GM18870 (cell line): Measurements from ENCODE around the gene CASTOR1.
"Not testable (repeated sequence)": the region's sequence is repeated elsewhere in the genome, so short reads cannot be mapped to it uniquely, and the experiment has no call there.

Experiments
- ATAC-seq: cut with Tn5 transposase; IDR thresholded peaks from one replicate; pipeline ENCODE4 v1.9.1; 2021; ENCODE audit warnings: moderate library complexity; ENCODE audit not compliant: unreplicated experiment

CASTOR1 gene

DNA sequence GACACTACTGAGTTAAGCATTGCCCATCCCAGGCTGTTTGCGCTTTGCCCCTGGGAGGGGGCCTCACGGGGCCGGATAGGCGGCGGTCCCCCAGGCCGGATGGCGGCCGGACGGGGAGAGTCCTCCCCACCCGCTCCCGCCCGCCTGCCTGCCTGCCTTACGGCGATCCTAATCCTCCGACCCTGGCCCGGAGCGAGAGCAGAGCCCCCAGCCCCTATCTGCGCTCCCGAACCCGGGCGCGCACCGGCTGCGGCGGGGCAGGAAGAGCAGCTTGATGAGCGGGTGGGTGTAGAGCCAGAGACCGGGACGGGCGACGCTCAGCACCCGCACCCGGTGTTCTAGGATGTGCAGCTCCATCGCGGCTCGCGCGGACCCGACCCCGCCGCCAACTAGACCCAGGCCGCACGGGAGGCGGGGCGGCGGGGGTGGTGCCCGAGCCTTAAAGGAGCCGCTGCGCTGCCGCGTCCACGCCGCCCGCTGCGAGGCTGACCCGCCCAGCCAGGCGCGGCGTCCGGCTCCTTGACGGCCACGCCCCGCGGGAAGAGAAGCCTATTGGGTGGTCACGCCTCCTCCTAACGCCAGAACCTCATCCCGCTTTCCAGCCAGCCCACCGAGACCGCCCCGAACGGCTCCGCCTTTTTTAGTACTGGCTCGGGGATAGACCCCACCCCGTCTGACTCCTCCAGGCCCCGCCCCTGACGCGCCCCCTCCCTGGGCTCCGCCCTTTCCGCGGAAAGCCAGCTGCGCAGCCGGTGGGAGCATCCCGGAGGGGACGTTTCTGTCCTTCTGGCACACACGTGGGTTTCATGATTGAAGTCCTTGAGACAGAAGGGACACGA, at the start of gene CASTOR1:
Gene CASTOR1 (minus strand): TSS at position 365 of the 839 bp plus-strand sequence. CDS start 8 bp downstream, at position 357.
- peak; percentile 48 for ATAC-seq

DNA sequence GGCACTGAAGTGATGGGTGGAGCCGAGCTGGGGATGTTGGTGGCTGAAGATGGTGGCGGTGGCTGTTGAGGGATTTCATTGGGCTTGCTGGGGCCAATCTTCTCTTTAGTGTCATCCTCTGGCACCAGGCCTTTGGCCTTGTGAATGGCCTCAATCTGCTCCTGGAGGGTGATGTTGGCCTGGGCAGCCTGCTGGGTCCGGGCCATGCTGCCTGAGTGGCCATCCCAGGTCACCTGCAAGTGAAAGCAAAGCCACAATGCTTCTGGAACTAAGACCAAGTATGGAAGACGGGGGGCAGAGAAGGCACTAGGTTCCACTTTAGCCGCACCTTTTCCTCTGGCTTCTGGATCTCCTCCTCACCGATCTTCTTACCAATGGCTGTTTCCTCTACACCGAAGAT, 49.5 kb upstream of the CASTOR1 start:
- ATAC-seq = no peak

GRCh38 chr22:30338341-30338740, 49.0 kb upstream of the CASTOR1 start:
- ATAC-seq = not testable (repeated sequence)

DNA sequence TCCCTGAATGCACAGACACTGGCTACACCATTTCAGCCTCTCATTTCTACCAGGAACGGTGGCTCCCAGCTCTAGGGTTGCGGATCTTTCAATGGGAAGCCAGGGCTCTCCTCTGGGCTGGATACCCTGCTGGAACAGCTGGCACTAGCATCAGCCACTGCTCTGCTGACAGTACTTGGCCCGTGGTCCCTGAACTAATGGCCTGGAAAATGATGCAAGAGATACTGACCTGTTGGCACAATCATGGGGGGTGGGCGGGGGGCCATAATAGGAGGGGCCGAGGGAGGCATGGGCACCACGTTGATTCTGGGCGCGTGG, 48.1 kb upstream of the CASTOR1 start:
- no peak for ATAC-seq

- ATAC-seq = no peak
Measured at GRCh38 chr22:30336752-30337460, 47.6 kb upstream of the CASTOR1 start.

DNA sequence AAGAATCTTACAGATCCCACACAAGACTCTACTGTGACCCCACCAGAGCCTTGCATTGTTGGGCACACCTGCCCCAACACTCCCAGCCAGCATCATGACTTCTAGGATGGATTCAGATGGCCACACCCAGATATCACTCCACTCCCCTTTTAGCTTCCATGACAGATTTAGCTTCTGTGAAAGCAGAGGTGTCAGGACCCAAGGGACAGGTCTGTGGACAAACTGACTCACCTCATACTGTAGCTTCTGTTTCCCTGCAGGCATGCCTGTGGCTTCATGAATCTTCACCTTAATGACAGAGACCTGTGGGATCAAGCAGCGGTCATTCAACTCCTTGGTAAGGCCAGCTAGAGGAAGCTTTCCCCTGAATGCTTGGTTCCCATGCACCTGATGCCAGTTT, 45.9 kb upstream of the CASTOR1 start:
- ATAC-seq = no peak

GRCh38 chr22:30334646-30335045, 45.3 kb upstream of the CASTOR1 start:
- no peak for ATAC-seq

- ATAC-seq = no peak
Measured at GRCh38 chr22:30333707-30334087, 44.4 kb upstream of the CASTOR1 start.

DNA sequence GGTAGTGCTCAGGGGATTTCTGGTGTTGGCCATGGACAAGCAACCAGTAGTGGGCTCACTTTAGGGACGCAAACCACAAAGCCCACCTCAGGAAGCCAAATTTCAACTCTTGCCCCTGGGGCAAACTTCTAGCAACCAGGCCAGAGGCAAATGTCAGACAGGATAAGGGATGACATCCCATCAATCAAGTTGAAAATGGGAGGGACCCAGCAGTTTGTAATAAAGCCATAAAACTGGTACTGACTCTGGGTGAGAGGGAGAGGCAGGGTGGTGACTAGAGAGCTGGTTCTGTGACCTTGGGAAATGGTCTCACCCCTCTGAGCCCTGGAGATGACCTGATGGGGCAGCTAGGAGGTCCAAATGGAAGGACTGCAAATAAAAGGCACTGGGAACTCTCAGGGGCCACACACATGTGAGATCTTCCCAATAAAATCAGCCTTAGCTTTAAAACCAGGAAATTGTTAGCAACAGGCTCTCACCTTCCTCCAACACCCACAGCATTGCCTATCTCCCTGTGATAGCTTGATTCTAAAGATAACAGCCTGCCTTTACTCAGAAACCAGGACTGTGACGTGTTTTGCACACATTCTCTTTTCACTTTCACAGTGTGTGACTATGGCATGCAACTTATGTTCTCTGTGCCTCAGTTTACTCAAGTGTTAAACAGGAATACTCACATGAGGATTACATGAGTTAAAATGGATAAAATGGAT, 43.8 kb upstream of the CASTOR1 start:
- no peak for ATAC-seq

DNA sequence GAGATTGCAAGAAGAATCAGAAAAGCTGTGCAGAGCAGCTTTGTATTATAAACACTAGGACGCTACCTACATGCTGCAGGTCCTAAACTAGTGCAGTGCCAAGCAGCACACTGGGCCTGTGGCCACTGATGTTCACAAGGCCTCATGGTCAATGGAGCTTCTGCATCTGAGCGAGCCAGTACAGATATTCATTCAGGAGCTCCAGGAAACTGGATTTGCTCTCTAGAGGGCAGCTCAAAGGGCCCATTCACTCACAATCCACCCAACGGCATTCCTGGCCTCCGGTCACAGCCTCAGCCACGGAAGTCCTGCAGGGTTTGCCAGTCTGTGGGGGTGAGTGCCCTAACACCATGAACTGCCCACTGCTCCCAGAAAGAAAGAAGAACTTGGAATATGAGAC, 43.2 kb upstream of the CASTOR1 start:
- no peak for ATAC-seq

GRCh38 chr22:30328466-30329049, 39.3 kb upstream of the CASTOR1 start:
- no peak for ATAC-seq

DNA sequence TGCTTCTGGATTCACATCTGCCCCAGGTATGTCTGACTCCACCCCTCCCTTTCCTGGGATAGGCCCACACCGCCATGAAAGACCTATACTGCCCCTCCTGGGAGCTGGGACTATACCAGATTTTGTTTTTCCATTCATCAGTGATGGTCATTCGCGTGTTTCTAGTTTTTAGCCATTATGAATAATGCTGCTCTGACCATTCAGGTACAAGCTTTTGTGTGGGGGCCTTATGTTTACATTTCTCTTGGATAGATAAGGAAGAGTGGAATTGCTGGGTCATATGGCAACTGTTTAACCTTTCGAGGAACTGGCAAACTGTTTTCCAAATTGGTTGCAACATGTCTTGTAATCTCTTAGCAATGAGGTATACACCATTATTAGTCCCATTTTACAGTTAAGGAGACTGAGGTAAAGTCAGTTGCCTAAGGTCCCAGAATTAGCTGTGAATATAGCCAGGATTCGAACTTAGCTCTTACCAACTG, 38.6 kb upstream of the CASTOR1 start:
- ATAC-seq = no peak

GRCh38 chr22:30326706-30327362, 37.5 kb upstream of the CASTOR1 start, which contains the start of gene TBC1D10A:
Gene TBC1D10A, minus strand, starts transcription at chr22:30326941. Its CDS starts 60 bp downstream, at chr22:30326881.
- peak; percentile 81 for ATAC-seq

DNA sequence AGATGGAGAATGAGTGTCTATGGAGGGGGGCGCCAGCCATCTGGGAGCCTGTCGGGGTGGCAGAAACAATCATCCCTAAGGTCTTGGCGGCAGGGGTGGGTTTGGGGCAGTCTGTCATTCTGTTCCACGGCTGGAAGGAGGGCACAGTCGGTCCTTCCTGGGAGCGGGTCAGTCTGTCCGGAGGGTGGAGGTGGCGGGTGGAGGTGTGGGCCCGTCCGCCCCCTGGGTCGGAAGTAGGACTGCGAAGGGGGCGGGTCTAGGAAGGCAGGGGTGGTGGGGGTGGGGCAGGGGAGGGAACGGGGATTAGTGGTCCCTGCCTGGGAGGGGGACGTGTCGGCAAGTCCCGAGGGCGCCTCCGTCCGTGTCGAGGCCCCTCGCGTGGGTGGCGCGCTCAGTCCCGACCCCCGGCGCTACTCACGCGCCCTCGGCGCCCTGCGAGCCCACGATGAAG, 37.0 kb upstream of the CASTOR1 start:
- ATAC-seq = no peak

DNA sequence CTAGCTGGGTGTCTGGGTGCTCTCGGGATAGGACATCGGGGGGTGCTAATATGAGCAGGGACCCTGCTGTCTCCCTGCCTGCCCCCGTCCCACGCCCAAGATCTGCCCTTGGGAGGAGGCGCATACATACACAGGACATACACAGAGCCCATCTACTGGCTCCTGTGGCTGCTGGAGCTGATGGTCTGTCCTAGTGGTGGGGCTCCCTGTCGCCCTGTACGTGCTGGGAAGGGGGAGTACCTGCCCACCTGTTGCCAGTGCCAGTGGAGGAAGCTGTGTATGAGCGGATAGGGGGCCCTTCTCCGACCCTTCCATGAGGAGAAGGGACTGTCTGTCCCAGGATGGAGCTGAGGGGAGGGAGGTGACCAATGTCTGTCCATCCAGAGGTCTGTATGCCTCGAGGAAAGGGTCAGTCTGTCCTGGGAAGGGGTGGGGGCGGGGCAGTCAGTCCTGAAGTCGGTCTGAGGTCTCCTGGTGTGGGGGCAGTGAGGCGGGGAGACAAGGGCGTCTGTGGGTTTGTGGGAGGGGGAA, 36.5 kb upstream of the CASTOR1 start:
- no peak for ATAC-seq

DNA sequence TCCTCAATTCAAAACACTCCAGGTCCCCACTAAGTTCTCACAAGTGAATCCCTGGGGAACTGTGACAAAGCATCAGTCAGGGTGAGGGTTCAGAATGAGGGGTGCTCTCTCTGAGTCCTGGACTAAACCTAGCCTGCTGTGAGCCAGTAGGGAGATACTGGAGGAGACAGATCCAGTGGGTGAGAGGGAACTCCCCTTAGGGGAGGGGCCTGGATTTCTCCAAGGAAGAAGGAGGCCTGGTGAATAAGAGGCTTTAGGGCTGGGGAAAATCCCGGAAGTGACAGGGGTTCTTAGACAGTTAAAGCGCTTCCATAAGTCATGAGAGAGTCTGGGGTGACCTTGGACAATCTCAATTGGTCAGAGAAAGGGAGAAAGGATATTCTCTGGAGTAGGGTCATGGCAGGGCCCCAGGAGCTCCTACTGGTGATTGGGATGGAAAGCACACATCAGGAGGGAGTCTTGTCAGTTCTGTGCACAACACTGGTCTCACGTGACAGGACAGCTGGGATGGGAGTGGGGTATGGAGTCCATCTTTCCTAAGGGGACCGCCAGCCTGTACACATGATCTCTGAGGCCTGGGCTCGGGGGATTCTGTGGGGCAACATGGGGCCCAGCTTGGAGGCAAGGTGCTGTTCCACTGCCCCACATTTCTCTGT, 35.9 kb upstream of the CASTOR1 start:
- ATAC-seq = no peak

DNA sequence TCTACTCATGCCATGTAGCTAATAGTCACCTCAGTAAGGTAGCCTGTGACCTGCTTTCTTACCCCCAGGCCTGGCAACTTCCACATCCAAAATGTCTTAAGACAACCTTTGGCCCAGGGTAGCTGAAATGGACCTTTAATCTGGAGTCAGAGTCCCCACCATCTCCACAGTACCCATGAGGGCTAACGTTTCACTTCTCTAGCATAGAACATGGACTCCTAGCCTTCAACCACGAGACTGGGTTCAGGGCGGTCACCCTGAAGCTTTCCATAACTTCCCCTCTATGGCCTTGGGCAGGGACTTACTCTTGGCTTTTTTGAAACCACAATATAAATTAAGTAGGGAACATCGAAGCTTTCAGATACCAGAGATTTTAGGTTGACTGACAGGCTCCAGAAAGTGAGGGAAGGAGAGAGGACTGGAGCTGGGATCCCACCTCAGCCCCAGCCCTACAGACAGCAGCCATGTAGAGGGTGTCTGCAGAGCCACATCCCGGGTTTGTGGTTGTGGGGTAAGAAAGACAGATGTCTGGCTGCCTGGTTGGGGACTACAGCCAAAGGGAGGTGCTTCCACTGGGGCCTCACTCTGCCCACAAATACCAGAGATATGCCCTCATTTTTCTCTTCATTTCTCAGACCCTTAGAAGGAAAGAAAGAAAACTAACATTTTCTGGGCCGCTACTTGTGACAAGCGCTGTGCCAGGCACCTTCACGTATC, 34.9 kb upstream of the CASTOR1 start:
- no peak for ATAC-seq

DNA sequence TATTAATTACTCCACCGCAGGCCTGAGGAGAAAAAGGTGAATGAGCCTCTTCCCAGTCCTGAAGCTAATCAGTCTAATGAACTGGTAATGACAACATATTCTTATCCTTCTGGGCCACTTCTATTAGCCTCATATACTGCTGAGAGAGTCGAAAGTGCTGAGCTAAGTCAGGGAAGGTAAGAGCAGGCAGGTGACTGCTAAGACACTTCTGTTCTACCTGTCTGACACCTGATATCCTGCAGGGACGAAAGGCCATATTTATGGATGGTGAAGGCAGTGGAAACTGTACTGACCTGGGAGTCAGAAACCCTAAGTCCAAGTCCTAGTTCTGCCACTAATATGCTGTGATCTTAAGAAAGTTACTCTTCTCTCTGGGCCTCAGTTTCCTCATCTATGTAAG, 33.9 kb upstream of the CASTOR1 start:
- ATAC-seq = no peak

DNA sequence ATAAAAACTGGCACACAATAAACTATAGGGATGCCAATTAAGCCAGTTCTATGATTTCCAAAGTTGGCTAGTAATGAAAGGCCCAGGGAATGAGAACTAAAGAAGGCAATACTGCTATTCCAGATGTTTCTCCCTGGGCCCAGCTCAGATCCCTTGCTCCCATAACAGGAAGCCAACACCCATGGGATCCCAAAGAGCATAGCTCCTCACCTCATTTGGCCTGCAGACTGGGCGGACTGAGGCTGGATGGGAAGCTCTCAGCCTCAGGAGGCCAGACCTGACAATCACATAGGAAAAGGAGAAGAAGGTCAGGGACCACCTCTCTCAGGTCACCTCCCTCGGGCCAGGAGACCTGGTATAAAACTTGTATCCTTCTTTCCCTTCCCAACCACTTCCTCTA, 32.2 kb upstream of the CASTOR1 start:
- ATAC-seq = no peak
